ENCODE measurements around the gene CEACAM19. TPM values are rescaled to one million over a fixed set of nuclear protein-coding genes. Genes with fewer than 3 reads are reported as not detected.

CEACAM19 gene
- polyA plus RNA-seq, 3 donors: 7.6 TPM; not detected in 2

DNA sequence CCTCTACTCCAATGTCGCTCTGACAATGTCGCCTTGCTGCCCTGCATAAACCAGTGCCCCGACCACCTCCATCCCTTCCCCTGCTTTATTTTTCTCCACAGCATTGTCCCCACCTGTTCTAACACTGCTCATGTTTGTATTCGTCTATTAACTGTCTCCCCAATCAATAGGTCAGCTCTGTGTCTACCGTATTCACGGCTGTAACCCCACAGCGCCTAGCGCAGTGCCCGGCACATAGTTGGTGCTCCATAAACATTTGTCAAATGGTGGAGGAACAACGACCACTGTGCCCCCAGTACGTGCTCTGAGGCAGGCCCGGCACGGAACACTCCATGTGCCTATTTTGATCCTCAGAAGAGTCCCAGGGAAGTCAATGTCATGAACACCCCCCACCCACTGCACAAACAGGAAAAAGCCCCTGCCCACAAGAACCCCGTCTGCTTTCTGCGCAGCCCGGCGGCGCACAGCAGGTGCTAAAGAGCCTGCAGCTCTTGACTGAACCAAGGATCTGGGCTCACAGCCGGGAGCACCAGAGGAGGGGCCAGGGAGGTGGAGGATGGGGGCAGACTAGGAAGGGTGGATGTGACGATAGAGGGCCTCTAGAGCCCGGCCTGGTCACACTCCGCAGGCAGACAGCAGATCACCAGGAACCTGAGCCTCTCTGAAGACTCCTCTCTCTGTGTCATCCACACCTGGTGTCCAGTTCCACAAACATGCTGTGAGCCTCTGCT is 25.8 kb downstream of the CEACAM19 start:
- Histone ChIP-seq H3K4me3 (replicated peaks in 1 of 3; ENCODE audit: low read depth in 2 of 3, low read length in 3 of 3) (no peak overlapping the region), H3K79me2 (ENCODE audit: insufficient read depth, low read length) (no peaks in the 10 kb centered on the region), H3K27me3 (ENCODE audit: control insufficient read depth in 2 of 2, insufficient read depth in 2 of 2, low read length in 2 of 2) (peaks cover 0 to 10% of the 10 kb centered on the region in 2 donors), H3K9ac (ENCODE audit: insufficient read depth, low read length, poor library complexity, severe bottlenecking) (no peak overlapping the region), H3K4me2 (replicated peaks; ENCODE audit: extremely low read depth, low read length, poor library complexity, severe bottlenecking) (no peak overlapping the region), H3K4me1 (ENCODE audit: control insufficient read depth in 1 of 2, insufficient read depth in 2 of 2, low read length in 2 of 2) (peaks cover 7 to 15% of the 10 kb centered on the region in 2 donors), H3K9me3 (replicated peaks in 1 of 2; ENCODE audit: control insufficient read depth in 1 of 2, insufficient read depth in 1 of 2, low read length in 2 of 2) (no peaks in the 10 kb centered on the region), H2AFZ (ENCODE audit: insufficient read depth, low read depth, low read length, poor library complexity, severe bottlenecking) (no peak overlapping the region), H3K27ac (ENCODE audit: low read depth in 1 of 2, low read length in 2 of 2) (no peak overlapping the region), H3K36me3 (replicated peaks in 1 of 2; ENCODE audit: control insufficient read depth in 1 of 2, insufficient read depth in 2 of 2, low read length in 2 of 2) (no peaks in the 10 kb centered on the region), H4K20me1 (ENCODE audit: insufficient read depth, low read length) (no peaks in the 10 kb centered on the region)
- H3K27ac Mint-ChIP-seq: no peak overlapping the region
- 52% methylated on average over 17 of the region's 22 CpGs for WGBS (ENCODE audit: insufficient coverage)
- H3K9me3 Mint-ChIP-seq: no peaks in the 10 kb centered on the region
- TF ChIP-seq, protein P1, sequence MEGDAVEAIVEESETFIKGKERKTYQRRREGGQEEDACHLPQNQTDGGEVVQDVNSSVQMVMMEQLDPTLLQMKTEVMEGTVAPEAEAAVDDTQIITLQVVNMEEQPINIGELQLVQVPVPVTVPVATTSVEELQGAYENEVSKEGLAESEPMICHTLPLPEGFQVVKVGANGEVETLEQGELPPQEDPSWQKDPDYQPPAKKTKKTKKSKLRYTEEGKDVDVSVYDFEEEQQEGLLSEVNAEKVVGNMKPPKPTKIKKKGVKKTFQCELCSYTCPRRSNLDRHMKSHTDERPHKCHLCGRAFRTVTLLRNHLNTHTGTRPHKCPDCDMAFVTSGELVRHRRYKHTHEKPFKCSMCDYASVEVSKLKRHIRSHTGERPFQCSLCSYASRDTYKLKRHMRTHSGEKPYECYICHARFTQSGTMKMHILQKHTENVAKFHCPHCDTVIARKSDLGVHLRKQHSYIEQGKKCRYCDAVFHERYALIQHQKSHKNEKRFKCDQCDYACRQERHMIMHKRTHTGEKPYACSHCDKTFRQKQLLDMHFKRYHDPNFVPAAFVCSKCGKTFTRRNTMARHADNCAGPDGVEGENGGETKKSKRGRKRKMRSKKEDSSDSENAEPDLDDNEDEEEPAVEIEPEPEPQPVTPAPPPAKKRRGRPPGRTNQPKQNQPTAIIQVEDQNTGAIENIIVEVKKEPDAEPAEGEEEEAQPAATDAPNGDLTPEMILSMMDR (IDR thresholded peaks at IDR 0.05): no peak
- peaks cover 13% of the 10 kb centered on the region for H3K4me1 Mint-ChIP-seq
- intact Hi-C loops (cut with micrococcal nuclease): no loop called here
- H3K36me3 Mint-ChIP-seq: peaks cover 0 to 2% of the 10 kb centered on the region in 2 donors
- DNase-seq: no peak
- H3K4me3 Mint-ChIP-seq: peak overlapping the region in 1 of 2 donors; percentile 56
- H3K27me3 Mint-ChIP-seq (ENCODE audit: low read depth in 3 of 3): peaks cover 13 to 15% (median 15%) of the 10 kb centered on the region in 3 donors

DNA sequence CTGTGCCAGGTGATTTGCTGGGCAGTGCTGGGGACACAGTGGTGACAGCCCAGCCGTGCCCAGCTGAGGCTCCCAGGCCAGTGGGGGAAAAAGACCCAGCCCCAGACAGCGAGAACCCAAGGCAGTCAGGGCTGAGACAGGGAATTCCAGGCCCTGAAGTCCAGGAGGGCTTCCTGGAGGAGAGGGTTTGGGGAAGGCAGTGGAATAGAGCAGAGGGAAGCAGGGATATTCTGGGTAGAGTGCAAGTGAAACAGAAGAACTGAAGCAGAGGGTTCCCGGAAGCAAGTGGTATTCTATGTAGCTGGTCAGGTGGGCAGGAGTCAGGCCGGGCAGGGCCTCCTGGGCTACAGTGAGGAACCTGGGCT is 26.4 kb downstream of the CEACAM19 start:
- Mint-ChIP-seq H3K4me1 (peaks cover 8% of the 10 kb centered on the region), H3K27me3 (ENCODE audit: low read depth in 3 of 3) (peaks cover 13 to 15% (median 15%) of the 10 kb centered on the region in 3 donors), H3K36me3 (peaks cover 0 to 2% of the 10 kb centered on the region in 2 donors), H3K4me3 (no peak overlapping the region), H3K9me3 (no peaks in the 10 kb centered on the region), H3K27ac (peak overlapping the region in 1 of 7 donors; percentile 37)
- no peaks in the 10 kb centered on the region for H4K20me1 ChIP-seq (ENCODE audit: insufficient read depth, low read length)
- H3K9me3 ChIP-seq (replicated peaks in 1 of 2; ENCODE audit: control insufficient read depth in 1 of 2, insufficient read depth in 1 of 2, low read length in 2 of 2): no peaks in the 10 kb centered on the region
- DNase-seq: no peak
- H2AFZ ChIP-seq (ENCODE audit: insufficient read depth, low read depth, low read length, poor library complexity, severe bottlenecking): no peak overlapping the region
- H3K4me3 ChIP-seq (replicated peaks in 1 of 3; ENCODE audit: low read depth in 2 of 3, low read length in 3 of 3): no peak overlapping the region
- 95% methylated on average over 4 of the region's 4 CpGs for WGBS (ENCODE audit: insufficient coverage)
- no peak overlapping the region for H3K9ac ChIP-seq (ENCODE audit: insufficient read depth, low read length, poor library complexity, severe bottlenecking)
- H3K79me2 ChIP-seq (ENCODE audit: insufficient read depth, low read length): no peaks in the 10 kb centered on the region
- no peaks in the 10 kb centered on the region for H3K36me3 ChIP-seq (replicated peaks in 1 of 2; ENCODE audit: control insufficient read depth in 1 of 2, insufficient read depth in 2 of 2, low read length in 2 of 2)
- H3K27me3 ChIP-seq (ENCODE audit: control insufficient read depth in 2 of 2, insufficient read depth in 2 of 2, low read length in 2 of 2): peaks cover 0 to 10% of the 10 kb centered on the region in 2 donors
- intact Hi-C loops (cut with micrococcal nuclease): no loop called here
- no peak overlapping the region for H3K4me2 ChIP-seq (replicated peaks; ENCODE audit: extremely low read depth, low read length, poor library complexity, severe bottlenecking)
- H3K27ac ChIP-seq (ENCODE audit: low read depth in 1 of 2, low read length in 2 of 2): no peak overlapping the region
- TF ChIP-seq, protein P1 (IDR thresholded peaks at IDR 0.05): no peak
- H3K4me1 ChIP-seq (ENCODE audit: control insufficient read depth in 1 of 2, insufficient read depth in 2 of 2, low read length in 2 of 2): peaks cover 2 to 9% of the 10 kb centered on the region in 2 donors

All from CD14-positive monocyte (primary cell).